Parathyroid adenoma (tissue), 2 donors: ENCODE results near the gene GBP1.
"Not testable (repeated sequence)": the region's sequence is repeated elsewhere in the genome, so short reads cannot be mapped to it uniquely, and the experiment has no call there.

ENCODE experiments used
- H2AFZ ChIP-seq: fragments of 300-600 bp; sonication (generic); one replicate; pipeline ENCODE4 v1.7.0; 2017; ENCODE audit warnings: antibody characterized with exemption, mild to moderate bottlenecking
- H3K27ac ChIP-seq: fragments of 300-600 bp; sonication (generic); one replicate; pipeline ENCODE4 v1.7.0; 2017
- H3K27me3 ChIP-seq: fragments of 300-600 bp; sonication (generic); one replicate; pipeline ENCODE4 v1.7.0; 2017; ENCODE audit warnings: low read length; ENCODE audit not compliant: control insufficient read depth, insufficient read depth
- H3K36me3 ChIP-seq: fragments of 300-600 bp; sonication (generic); one replicate; pipeline ENCODE4 v1.7.0; 2017; ENCODE audit warnings: low read length; ENCODE audit not compliant: control insufficient read depth, insufficient read depth
- H3K4me1 ChIP-seq: fragments of 300-600 bp; sonication (generic); one replicate; pipeline ENCODE4 v1.7.0; 2017; ENCODE audit warnings: control low read depth
- H3K4me2 ChIP-seq: fragments of 300-600 bp; sonication (generic); one replicate; pipeline ENCODE4 v1.7.0; 2017; ENCODE audit warnings: low read length
- H3K4me3 ChIP-seq: fragments of 300-600 bp; sonication (generic); one replicate; pipeline ENCODE4 v1.7.0; 2017; ENCODE audit warnings: low read depth, low read length
- H3K79me2 ChIP-seq: fragments of 300-600 bp; sonication (generic); one replicate; pipeline ENCODE4 v1.7.0; 2017; ENCODE audit warnings: control low read depth
- H3K9ac ChIP-seq: fragments of 300-600 bp; sonication (generic); one replicate; pipeline ENCODE4 v1.7.0; 2017; ENCODE audit warnings: mild to moderate bottlenecking
- H3K9me3 ChIP-seq: fragments of 300-600 bp; sonication (generic); one replicate; pipeline ENCODE4 v1.7.0; 2017; ENCODE audit warnings: low read length; ENCODE audit not compliant: control insufficient read depth
- TF ChIP-seq, protein P1 (sequence below): fragments of 300-600 bp; sonication (generic); IDR thresholded peaks from one replicate; pipeline ENCODE4 v1.7.0; 2017; ENCODE audit warnings: antibody characterized with exemption, mild to moderate bottlenecking
- donor health status: primary hyperparathyroidism.

Gene GBP1

DNA sequence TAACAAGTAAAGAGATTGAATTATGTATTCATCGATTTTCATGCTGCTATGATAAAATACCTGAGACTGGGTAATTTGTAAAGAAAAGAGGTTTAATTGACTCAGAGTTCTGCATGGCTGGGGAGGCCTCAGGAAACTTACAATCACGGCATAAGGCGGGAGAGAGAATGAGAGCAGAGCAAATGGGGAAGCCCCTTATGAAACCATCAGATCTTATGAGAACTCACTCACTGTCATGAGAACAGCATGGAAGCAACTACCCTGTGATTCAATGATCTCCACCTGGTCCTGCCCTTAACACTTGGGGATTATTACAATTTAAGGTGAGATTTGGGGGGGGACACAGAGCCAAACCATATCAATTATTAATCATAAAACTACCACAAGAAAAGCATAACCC is 39.1 kb downstream of the GBP1 start:
- Histone ChIP-seq H3K27me3 (no peaks in the 10 kb centered on the region), H3K79me2 (no peaks in the 10 kb centered on the region), H3K4me1 (peaks cover 11% of the 10 kb centered on the region), H3K4me2 (no peak overlapping the region), H3K36me3 (no peaks in the 10 kb centered on the region), H2AFZ (no peak overlapping the region), H3K9me3 (no peaks in the 10 kb centered on the region), H3K4me3 (no peak overlapping the region), H3K27ac (no peak overlapping the region), H3K9ac (no peak overlapping the region)
- TF ChIP-seq, protein P1, sequence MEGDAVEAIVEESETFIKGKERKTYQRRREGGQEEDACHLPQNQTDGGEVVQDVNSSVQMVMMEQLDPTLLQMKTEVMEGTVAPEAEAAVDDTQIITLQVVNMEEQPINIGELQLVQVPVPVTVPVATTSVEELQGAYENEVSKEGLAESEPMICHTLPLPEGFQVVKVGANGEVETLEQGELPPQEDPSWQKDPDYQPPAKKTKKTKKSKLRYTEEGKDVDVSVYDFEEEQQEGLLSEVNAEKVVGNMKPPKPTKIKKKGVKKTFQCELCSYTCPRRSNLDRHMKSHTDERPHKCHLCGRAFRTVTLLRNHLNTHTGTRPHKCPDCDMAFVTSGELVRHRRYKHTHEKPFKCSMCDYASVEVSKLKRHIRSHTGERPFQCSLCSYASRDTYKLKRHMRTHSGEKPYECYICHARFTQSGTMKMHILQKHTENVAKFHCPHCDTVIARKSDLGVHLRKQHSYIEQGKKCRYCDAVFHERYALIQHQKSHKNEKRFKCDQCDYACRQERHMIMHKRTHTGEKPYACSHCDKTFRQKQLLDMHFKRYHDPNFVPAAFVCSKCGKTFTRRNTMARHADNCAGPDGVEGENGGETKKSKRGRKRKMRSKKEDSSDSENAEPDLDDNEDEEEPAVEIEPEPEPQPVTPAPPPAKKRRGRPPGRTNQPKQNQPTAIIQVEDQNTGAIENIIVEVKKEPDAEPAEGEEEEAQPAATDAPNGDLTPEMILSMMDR = no peak

DNA sequence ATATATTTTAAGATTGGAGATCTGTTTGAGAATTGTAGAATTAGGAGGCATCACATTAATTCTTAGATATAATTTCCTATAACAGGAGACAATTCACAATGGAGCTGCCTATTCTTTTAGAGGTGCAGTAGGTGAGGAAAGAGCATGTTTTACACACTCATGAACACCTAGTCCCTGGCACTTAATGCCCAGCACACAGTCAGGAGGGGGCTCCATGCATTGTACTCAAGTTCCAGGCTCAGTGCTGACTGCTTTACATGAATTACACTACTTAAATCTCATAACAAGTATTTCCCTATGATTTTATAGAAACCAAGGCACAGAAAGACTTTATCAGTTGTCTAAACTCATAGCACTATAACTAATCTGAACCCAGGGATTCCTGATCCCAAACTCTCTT is 42.0 kb downstream of the GBP1 start:
- TF ChIP-seq, protein P1 = no peak
- peak overlapping the region; percentile 95 for H3K27ac ChIP-seq
- H3K4me1 ChIP-seq = peaks cover 16% of the 10 kb centered on the region
- H3K27me3 ChIP-seq = no peaks in the 10 kb centered on the region
- H3K4me2 ChIP-seq = peak overlapping the region; percentile 76
- H2AFZ ChIP-seq = peak overlapping the region; percentile 91
- no peaks in the 10 kb centered on the region for H3K36me3 ChIP-seq
- H3K9ac ChIP-seq = no peak overlapping the region
- no peaks in the 10 kb centered on the region for H3K9me3 ChIP-seq
- H3K79me2 ChIP-seq = no peaks in the 10 kb centered on the region
- peak overlapping the region; percentile 67 for H3K4me3 ChIP-seq

DNA sequence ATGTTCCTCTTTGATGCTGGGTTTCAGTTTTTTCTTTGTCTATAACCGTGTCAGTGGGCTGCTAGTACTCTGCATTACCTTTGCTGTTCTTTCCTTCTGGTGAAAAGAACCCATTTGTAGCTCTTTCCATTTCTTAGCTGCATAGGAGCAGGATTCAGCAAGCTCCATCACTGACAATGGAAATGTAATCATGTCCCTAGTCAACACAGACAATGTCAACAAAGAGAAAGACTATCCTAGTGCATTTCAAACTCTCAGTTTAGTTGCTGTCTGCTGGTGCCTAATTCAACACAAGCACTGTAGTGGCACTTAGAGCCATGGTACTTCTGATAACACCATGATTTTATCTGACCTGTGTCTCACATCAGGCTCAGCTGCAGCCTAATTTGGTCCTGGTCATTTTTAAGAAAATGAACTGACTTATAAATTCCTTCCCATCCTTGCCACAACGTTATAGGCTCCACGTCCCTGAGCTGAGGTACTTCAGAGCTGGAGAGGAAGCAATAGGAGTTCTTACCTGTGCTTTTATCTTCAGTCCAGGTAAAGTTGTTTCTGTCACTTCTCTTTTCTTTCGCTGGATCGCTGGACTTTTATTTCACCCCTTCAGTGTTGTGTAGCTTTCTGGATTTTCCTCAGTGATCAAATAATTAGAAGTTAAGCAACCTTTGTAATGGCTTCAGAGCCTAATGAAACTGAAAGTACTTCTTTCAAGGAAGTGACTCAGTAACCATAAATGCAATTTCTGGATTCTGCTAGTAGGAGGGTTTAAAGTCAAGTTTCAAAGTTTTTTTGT is 42.6 kb downstream of the GBP1 start, which contains the start of gene GBP3:
Gene GBP3 (minus strand): TSS at position 700 of the 793 bp plus-strand sequence. CDS start 2,145 bp downstream, outside the sequence.
- Histone ChIP-seq H3K4me3 (peak within 1 kb of the TSS; percentile 67), H3K4me2 (peak within 1 kb of the TSS; percentile 76), H3K27ac (peak within 1 kb of the TSS; percentile 95), H3K27me3 (no peaks in the 10 kb centered on the region), H3K9ac (no peak within 1 kb of the TSS), H3K36me3 (no peaks in the 10 kb centered on the region), H3K79me2 (no peaks in the 10 kb centered on the region), H3K9me3 (no peaks in the 10 kb centered on the region), H2AFZ (peak within 1 kb of the TSS; percentile 91), H3K4me1 (peaks cover 16% of the 10 kb centered on the region)
- TF ChIP-seq, protein P1 = no peak

DNA sequence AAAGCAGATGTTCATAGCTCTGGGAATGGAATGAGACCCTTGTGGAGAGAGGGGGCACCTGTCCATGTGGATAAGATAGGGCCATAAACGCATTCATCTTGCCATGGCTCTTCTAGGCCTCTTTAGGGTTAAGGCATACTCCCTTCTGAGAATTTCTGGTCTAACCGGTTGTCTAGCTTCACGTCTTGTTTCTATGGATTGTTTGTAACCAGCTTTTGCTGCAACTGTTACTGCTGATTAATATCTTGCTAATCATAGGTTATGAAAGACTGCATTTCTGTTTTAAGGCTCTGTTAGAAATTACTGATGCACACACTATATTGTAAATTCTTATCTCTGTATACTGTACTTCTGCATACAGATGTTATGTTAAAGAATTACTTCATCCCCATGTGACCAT is 46.7 kb downstream of the GBP1 start:
- not testable (repeated sequence) for H3K79me2 ChIP-seq, H3K9ac ChIP-seq, H3K9me3 ChIP-seq, H3K27me3 ChIP-seq, H3K36me3 ChIP-seq
- peak overlapping the region; percentile 15 for H3K27ac ChIP-seq
- H3K4me1 ChIP-seq = peaks cover 16% of the 10 kb centered on the region
- H2AFZ ChIP-seq = peak overlapping the region; percentile 42
- peak overlapping the region; percentile 59 for H3K4me2 ChIP-seq
- H3K4me3 ChIP-seq = peak overlapping the region; percentile 16

DNA sequence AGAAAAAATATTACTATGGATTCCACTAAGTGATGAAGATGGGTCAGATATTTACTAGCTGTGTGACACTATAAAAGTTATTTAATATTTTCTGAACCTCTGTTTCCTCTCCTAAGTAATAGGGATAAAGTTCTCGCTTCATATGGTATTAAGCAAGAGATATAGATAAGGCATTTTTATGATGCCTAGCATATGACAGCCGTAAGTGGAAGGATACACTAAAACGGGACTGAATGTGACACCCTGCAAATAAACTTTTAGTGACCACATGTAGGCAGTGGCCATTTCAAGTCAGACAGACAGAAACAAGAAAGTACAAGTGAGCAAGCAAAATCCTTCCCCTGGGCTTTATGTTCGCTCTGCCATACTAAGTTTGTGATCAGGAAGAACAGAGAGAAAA is 56.5 kb downstream of the GBP1 start:
- H3K27ac ChIP-seq = no peak overlapping the region
- TF ChIP-seq, protein P1 = no peak
- no peak overlapping the region for H3K9ac ChIP-seq
- no peaks in the 10 kb centered on the region for H3K79me2 ChIP-seq
- no peak overlapping the region for H3K4me3 ChIP-seq
- no peak overlapping the region for H2AFZ ChIP-seq
- H3K4me2 ChIP-seq = no peak overlapping the region
- no peaks in the 10 kb centered on the region for H3K27me3 ChIP-seq
- H3K4me1 ChIP-seq = no peaks in the 10 kb centered on the region
- H3K36me3 ChIP-seq = no peaks in the 10 kb centered on the region
- no peaks in the 10 kb centered on the region for H3K9me3 ChIP-seq
